Subcutaneous abdominal adipose tissue (tissue), 5 donors: ENCODE measurements around the gene ITPRID2.

Source experiments
- H3K27ac ChIP-seq: one replicate; pipeline ENCODE4 v1.7.0; 2013; ENCODE audit warnings: low read depth, mild to moderate bottlenecking, inconsistent platforms, low read length, moderate library complexity
- H3K27me3 ChIP-seq, 5 donors: one replicate each; pipeline ENCODE4 v1.7.0; 2013; ENCODE audit warnings: low read length in 5 of 5, inconsistent platforms in 1 of 5; ENCODE audit not compliant: control insufficient read depth in 5 of 5, insufficient read depth in 4 of 5
- H3K36me3 ChIP-seq, 5 donors: one replicate each; pipeline ENCODE4 v1.7.0; 2013; ENCODE audit warnings: low read length in 5 of 5; ENCODE audit not compliant: control insufficient read depth in 5 of 5, insufficient read depth in 5 of 5
- H3K4me1 ChIP-seq, 5 donors: one replicate each; pipeline ENCODE4 v1.7.0; 2013; ENCODE audit warnings: low read length in 5 of 5, mild to moderate bottlenecking in 3 of 5, moderate library complexity in 1 of 5; ENCODE audit not compliant: control insufficient read depth in 5 of 5, insufficient read depth in 5 of 5
- H3K4me3 ChIP-seq, 5 donors: one replicate each; pipeline ENCODE4 v1.7.0; 2013; ENCODE audit warnings: low read length in 5 of 5, low read depth in 1 of 5
- H3K9ac ChIP-seq, 5 donors: one replicate each; pipeline ENCODE4 v1.7.0; 2013; ENCODE audit warnings: low read length in 5 of 5, mild to moderate bottlenecking in 4 of 5, moderate library complexity in 3 of 5
- H3K9me3 ChIP-seq, 5 donors: one replicate each; pipeline ENCODE4 v1.7.0; 2013; ENCODE audit warnings: low read length in 5 of 5; ENCODE audit not compliant: control insufficient read depth in 5 of 5
- donor health status: healthy.
- donor health status: healthy.
- donor health status: healthy.
- donor health status: healthy.
- donor health status: healthy.

The ITPRID2 gene

GRCh38 chr2:181892799-181893435, 1.4 kb downstream of the ITPRID2 start:
- Histone ChIP-seq H3K27me3 (no peaks in the 10 kb centered on the region), H3K9ac (peak overlapping the region; percentile 53 to 96 (median 85)), H3K4me1 (peaks cover 0 to 30% (median 26%) of the 10 kb centered on the region in 5 donors), H3K36me3 (peaks cover 0 to 3% (median 0%) of the 10 kb centered on the region in 5 donors), H3K9me3 (no peaks in the 10 kb centered on the region), H3K4me3 (peak overlapping the region; percentile 80 to 100 (median 97)), H3K27ac (peak overlapping the region; percentile 94)

GRCh38 chr2:181894381-181894780, 2.9 kb downstream of the ITPRID2 start:
- Histone ChIP-seq H3K4me1 (peaks cover 0 to 30% (median 26%) of the 10 kb centered on the region in 5 donors), H3K36me3 (peaks cover 5 to 8% (median 7%) of the 10 kb centered on the region in 5 donors), H3K9ac (peak overlapping the region in 1 of 5 donors; percentile 9), H3K27me3 (no peaks in the 10 kb centered on the region), H3K9me3 (no peaks in the 10 kb centered on the region), H3K27ac (no peak overlapping the region), H3K4me3 (peak overlapping the region in 2 of 5 donors; percentile 12 to 16)

- H3K9ac ChIP-seq = no peak overlapping the region
- no peaks in the 10 kb centered on the region for H3K27me3 ChIP-seq
- H3K4me3 ChIP-seq = no peak overlapping the region
- H3K27ac ChIP-seq = no peak overlapping the region
- H3K36me3 ChIP-seq = peaks cover 16 to 22% (median 20%) of the 10 kb centered on the region in 5 donors
- H3K9me3 ChIP-seq = no peaks in the 10 kb centered on the region
- H3K4me1 ChIP-seq = peaks cover 0 to 30% (median 25%) of the 10 kb centered on the region in 5 donors
Observed at GRCh38 chr2:181895818-181896217, 4.3 kb downstream of the ITPRID2 start.

- peaks cover 21 to 27% (median 25%) of the 10 kb centered on the region in 5 donors for H3K36me3 ChIP-seq
- H3K4me3 ChIP-seq = no peak overlapping the region
- H3K27me3 ChIP-seq = no peaks in the 10 kb centered on the region
- H3K9ac ChIP-seq = no peak overlapping the region
- H3K4me1 ChIP-seq = peaks cover 0 to 26% (median 24%) of the 10 kb centered on the region in 5 donors
- H3K27ac ChIP-seq = no peak overlapping the region
- no peaks in the 10 kb centered on the region for H3K9me3 ChIP-seq
Observed at GRCh38 chr2:181896286-181896685, 4.8 kb downstream of the ITPRID2 start.

- Histone ChIP-seq H3K27ac (no peak overlapping the region), H3K4me1 (peaks cover 2 to 27% (median 13%) of the 10 kb centered on the region in 5 donors), H3K27me3 (no peaks in the 10 kb centered on the region), H3K4me3 (no peak overlapping the region), H3K9ac (no peak overlapping the region), H3K9me3 (no peaks in the 10 kb centered on the region), H3K36me3 (peaks cover 36 to 46% (median 41%) of the 10 kb centered on the region in 5 donors)
Observed at GRCh38 chr2:181900007-181900651, 8.6 kb downstream of the ITPRID2 start.

GRCh38 chr2:181902625-181903024, 11.1 kb downstream of the ITPRID2 start:
- H3K27ac ChIP-seq = no peak overlapping the region
- no peak overlapping the region for H3K4me3 ChIP-seq
- peaks cover 2 to 20% (median 10%) of the 10 kb centered on the region in 5 donors for H3K4me1 ChIP-seq
- no peak overlapping the region for H3K9ac ChIP-seq
- H3K27me3 ChIP-seq = no peaks in the 10 kb centered on the region
- H3K36me3 ChIP-seq = peaks cover 36 to 51% (median 45%) of the 10 kb centered on the region in 5 donors
- no peaks in the 10 kb centered on the region for H3K9me3 ChIP-seq

GRCh38 chr2:181904022-181904632, 12.6 kb downstream of the ITPRID2 start:
- H3K9me3 ChIP-seq = no peaks in the 10 kb centered on the region
- no peaks in the 10 kb centered on the region for H3K27me3 ChIP-seq
- H3K36me3 ChIP-seq = peaks cover 31 to 48% (median 42%) of the 10 kb centered on the region in 5 donors
- no peak overlapping the region for H3K9ac ChIP-seq
- H3K27ac ChIP-seq = no peak overlapping the region
- no peak overlapping the region for H3K4me3 ChIP-seq
- H3K4me1 ChIP-seq = peaks cover 2 to 20% (median 14%) of the 10 kb centered on the region in 5 donors

GRCh38 chr2:181907057-181907456, 15.5 kb downstream of the ITPRID2 start:
- H3K36me3 ChIP-seq = peaks cover 12 to 30% (median 20%) of the 10 kb centered on the region in 5 donors
- H3K4me1 ChIP-seq = peaks cover 2 to 28% (median 14%) of the 10 kb centered on the region in 5 donors
- no peaks in the 10 kb centered on the region for H3K27me3 ChIP-seq

GRCh38 chr2:181907635-181908034, 16.1 kb downstream of the ITPRID2 start:
- Histone ChIP-seq H3K4me3 (no peak overlapping the region), H3K27ac (no peak overlapping the region), H3K9ac (no peak overlapping the region), H3K9me3 (no peaks in the 10 kb centered on the region), H3K27me3 (no peaks in the 10 kb centered on the region), H3K36me3 (peaks cover 8 to 24% (median 15%) of the 10 kb centered on the region in 5 donors), H3K4me1 (peaks cover 2 to 23% (median 11%) of the 10 kb centered on the region in 5 donors)

More at GRCh38 chr2:181907057-181907456, 15.5 kb downstream of the ITPRID2 start:
- Histone ChIP-seq H3K9ac (no peak overlapping the region), H3K9me3 (no peaks in the 10 kb centered on the region), H3K4me3 (no peak overlapping the region), H3K27ac (no peak overlapping the region)
